GM19351 (cell line): ENCODE data around the gene TRMT61A.

Source experiments
- ATAC-seq: cut with Tn5 transposase; IDR thresholded peaks from one replicate; pipeline ENCODE4 v1.9.1; 2021; ENCODE audit warnings: mild to moderate bottlenecking, moderate library complexity; ENCODE audit not compliant: unreplicated experiment

TRMT61A gene

GRCh38 chr14:103528587-103529382 lies at the start of gene TRMT61A:
Gene TRMT61A (plus strand): TSS chr14:103529196. CDS start chr14:103529979, 783 bp downstream.
- ATAC-seq = peak; percentile 54

GRCh38 chr14:103480595-103480994 lies 48.4 kb upstream of the TRMT61A start:
- peak; percentile 51 for ATAC-seq

GRCh38 chr14:103483600-103483999 lies 45.4 kb upstream of the TRMT61A start:
- no peak for ATAC-seq

- no peak for ATAC-seq
Measured at GRCh38 chr14:103485504-103485903, 43.5 kb upstream of the TRMT61A start.

DNA sequence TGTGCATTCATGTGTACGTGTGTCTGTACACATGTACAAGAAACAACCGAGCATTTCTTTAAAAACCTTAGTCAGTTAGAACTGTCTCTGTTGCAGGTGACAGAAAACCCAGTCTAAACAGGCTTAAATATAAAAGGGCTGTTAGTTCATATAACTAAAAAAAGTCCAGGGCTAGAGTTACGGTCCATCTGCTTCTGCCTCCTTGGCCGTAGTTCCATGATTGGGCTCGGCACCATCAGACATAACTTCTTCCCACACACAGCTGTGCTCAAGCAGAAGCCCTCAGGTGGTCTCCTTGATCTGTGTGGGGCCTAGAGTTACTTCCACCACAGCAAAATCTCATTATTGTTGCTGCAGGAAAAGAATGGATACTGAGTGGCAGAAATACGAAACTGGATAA lies 40.9 kb upstream of the TRMT61A start:
- no peak for ATAC-seq

DNA sequence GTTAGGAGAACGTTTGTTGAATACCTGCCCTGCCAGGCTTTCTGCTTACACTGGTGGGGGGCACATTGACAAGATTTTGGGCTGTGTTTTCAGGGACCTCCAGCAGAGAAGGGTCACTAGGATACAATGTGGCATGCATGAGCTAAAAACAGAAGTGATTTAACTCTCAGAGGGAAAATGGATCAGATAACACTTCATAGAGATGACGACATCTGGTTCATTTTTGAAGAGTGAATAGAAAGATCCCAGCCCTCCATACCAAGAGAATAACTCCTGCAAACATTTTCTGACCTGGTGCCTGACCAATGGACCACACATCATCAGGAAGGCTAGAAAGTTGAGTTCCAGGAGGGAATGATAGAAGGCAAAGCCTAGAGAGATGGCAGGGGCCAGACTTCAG lies 40.0 kb upstream of the TRMT61A start:
- ATAC-seq = no peak

DNA sequence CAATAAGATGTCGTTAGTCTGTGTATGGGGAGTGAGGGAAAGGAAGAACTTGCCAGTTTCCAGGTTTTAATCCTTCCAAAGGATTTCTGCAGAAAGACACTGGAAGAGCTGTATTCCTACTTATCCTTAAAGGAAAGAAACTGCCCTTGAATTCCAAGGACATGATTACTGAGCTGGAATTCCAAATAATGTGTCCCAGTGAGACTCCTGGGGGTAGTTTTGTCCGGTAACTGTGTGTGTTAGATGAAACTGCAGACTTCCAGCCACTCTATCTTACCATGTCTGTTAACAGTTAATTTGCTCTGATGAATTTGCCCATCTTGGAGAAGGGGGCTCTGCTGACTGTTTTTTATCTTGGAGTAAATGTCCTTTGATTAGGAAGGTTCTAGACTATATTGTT lies 39.4 kb upstream of the TRMT61A start:
- no peak for ATAC-seq

GRCh38 chr14:103491691-103492090 lies 37.3 kb upstream of the TRMT61A start:
- no peak for ATAC-seq

DNA sequence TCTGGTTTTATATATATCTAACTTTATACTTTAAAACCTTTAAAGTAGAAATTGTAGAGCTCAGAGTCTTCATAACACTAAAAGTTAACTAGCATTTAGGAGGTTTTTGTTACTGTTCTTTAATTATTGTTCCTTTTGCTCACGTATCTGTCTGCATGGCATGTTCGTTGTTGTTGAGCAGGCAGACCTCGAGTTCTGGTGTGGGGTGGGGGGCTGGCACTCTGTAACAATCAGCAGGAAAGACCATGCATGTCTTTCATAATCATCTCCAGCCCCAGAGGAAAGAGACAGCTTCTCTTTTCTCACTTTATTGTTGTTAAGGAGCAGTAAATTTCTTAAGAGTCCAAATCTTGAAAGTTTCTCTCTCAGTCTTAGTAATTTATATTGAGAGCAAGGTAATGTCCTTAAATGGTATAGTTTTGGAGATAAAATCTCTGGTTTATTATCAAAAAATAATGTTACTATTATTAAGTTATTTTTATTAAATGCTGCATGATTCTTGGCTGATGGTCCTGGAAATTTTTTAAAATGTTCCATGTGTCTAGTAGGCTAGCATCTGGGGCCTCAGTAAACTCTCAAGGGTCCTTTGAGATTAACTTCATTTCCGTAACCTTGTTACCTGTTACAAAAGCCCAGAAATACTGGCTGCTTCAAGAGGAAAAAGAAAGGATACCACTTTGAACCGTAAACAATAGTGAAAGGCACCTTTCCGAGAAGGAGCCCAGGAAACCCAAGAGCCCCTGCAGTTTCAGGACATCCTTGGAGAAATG lies 36.7 kb upstream of the TRMT61A start:
- no peak for ATAC-seq

- no peak for ATAC-seq
Measured at GRCh38 chr14:103495854-103496253, 33.1 kb upstream of the TRMT61A start.

DNA sequence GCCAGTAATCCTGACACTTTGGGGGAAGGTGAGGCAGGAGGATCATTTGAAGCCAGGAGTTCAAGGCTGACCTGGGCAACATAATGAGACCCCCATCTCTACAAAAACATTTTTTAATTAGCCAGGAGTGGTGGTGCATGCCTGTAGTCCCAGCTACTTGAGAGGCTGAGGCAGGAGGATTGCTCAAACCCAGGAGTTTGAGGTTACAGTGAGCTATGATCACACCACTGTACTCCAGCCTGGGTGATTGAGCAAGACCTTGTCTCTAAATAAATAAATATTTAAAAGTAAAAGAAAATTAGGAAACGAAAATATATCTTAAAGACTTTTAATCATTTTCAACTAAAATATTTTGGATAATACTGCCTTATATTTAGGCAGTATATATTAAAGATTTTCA lies 32.2 kb upstream of the TRMT61A start:
- ATAC-seq = no peak

DNA sequence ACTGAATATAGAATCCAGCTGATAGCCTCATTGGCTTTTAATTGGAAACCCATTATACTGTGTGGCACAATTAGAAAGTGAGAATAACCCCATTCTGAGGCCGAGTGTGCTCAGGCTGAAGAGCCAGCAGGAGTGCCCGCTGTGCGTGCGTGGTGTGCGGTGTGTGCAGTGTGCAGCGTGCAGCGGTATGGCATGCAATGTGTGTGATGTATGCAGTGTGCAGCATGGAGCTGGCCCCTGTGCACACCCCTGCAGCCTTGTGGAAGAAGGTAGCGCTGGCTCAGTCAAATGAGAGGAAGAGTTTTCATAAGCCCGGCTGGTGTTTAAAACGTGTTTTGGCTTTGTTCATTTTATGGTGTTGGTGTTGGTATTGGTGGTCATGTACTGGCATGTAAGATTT lies 29.3 kb upstream of the TRMT61A start:
- ATAC-seq = no peak

DNA sequence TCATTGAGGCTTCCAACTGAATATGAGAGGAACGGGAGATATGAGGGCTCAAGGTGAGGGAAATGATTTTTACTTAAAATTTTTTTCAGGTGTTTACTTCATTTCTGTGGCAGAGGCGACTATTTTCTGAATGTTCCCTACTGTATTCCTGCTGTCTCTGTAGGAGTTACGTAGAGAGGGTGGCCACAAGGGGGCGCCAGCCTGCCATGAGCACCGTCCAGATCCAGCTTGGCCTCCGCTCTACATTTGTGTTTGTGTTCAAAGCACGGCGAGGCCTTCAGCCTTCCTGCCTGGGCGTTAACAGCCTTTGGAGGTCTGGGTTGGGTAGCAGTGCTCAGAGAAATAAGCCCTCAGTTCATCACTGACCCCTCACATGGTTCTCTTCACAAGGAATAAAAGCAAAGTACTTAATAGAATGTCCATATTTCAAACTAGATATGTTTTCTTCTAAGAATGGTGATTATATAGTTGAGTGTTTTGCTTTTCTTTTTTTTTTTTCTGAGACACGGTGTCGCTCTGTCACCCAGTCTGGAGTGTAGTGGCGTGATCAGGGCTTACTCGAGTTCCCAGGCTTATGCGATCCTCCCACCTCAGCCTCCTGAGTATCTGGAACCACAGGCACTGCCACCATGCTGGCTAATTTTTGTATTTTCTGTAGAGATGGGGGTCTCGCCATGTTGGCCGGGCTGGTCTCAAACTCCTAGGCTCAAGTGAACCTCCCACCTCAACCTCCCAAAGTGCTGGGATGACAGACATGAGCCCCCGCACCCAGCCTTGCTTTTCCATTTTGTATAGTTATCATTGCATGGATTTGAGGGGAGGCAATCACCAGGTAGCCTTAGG lies 28.6 kb upstream of the TRMT61A start:
- no peak for ATAC-seq

GRCh38 chr14:103501041-103501870 lies 27.7 kb upstream of the TRMT61A start:
- ATAC-seq = no peak

DNA sequence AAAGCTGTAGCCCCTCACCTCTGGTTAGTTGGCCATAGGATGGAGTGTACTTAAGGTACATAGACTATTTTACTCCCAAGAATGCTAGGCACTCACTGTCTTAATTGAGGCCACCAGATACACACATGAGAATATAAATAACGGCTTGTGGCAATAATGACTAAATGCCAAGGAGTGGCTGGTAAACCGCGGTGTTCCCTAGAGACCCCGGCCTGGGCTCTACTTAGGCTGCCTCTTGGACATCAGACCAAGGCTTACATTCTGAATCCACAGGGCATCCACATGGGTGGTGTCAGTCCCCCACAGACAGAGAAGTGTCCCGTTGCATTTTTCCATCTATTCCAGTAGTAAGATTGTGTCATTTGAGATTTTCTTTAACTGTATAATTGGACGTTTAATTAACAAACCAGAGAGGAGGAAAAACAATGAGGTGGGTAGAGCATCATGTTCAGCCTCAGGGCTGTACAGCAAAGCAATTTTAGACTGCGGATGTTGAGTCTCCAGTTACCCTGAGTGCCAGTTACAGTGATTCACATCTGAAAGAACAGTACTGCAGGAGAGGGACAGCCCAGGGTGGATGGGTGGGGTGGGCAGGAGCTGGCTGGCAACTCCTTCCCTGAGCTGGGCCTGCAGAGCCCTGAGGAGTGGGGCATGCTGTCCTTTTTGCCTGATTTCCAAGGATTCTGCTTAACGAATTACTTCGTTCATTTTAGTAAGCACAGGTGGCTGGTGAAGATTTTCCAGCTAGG lies 26.9 kb upstream of the TRMT61A start:
- ATAC-seq = no peak

DNA sequence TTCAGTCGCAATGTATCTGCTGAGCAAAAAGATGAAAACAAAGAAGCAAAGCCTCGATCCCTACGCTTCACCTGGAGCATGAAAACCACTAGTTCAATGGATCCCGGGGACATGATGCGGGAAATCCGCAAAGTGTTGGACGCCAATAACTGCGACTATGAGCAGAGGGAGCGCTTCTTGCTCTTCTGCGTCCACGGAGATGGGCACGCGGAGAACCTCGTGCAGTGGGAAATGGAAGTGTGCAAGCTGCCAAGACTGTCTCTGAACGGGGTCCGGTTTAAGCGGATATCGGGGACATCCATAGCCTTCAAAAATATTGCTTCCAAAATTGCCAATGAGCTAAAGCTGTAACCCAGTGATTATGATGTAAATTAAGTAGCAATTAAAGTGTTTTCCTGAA lies 26.1 kb upstream of the TRMT61A start:
- no peak for ATAC-seq

GRCh38 chr14:103503296-103503695 lies 25.7 kb upstream of the TRMT61A start:
- no peak for ATAC-seq

GRCh38 chr14:103504991-103505565 lies 23.9 kb upstream of the TRMT61A start:
- no peak for ATAC-seq

- ATAC-seq = no peak
Measured at GRCh38 chr14:103507751-103508150, 21.2 kb upstream of the TRMT61A start.
